ENCODE measurements around the gene AOC3. TPM values are rescaled to one million over a fixed set of nuclear protein-coding genes. Genes with fewer than 3 reads are reported as not detected.

The AOC3 gene, protein sequence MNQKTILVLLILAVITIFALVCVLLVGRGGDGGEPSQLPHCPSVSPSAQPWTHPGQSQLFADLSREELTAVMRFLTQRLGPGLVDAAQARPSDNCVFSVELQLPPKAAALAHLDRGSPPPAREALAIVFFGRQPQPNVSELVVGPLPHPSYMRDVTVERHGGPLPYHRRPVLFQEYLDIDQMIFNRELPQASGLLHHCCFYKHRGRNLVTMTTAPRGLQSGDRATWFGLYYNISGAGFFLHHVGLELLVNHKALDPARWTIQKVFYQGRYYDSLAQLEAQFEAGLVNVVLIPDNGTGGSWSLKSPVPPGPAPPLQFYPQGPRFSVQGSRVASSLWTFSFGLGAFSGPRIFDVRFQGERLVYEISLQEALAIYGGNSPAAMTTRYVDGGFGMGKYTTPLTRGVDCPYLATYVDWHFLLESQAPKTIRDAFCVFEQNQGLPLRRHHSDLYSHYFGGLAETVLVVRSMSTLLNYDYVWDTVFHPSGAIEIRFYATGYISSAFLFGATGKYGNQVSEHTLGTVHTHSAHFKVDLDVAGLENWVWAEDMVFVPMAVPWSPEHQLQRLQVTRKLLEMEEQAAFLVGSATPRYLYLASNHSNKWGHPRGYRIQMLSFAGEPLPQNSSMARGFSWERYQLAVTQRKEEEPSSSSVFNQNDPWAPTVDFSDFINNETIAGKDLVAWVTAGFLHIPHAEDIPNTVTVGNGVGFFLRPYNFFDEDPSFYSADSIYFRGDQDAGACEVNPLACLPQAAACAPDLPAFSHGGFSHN
- total RNA-seq = under 0.01 and 0.57 TPM in 2 replicates

DNA sequence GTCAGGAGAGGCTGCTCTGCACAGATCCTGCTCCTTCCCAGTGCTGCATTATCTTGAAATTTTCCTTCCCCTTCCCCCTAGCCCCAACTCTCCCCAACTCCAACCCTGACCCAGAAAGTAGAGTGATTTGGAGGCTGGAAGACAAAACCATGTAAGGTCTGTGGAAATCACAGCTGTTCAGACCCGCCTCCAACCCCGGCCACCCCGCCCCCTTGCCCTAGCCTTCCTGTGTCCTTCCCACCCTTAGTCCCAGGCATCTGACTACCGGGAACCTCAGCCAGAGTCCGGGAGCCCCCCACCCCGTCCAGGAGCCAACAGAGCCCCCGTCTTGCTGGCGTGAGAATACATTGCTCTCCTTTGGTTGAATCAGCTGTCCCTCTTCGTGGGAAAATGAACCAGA, at the start of gene AOC3:
TSS of gene AOC3 (plus strand) at position 246 of the 400 bp plus-strand sequence. CDS start at position 391, 145 bp downstream.

DNA sequence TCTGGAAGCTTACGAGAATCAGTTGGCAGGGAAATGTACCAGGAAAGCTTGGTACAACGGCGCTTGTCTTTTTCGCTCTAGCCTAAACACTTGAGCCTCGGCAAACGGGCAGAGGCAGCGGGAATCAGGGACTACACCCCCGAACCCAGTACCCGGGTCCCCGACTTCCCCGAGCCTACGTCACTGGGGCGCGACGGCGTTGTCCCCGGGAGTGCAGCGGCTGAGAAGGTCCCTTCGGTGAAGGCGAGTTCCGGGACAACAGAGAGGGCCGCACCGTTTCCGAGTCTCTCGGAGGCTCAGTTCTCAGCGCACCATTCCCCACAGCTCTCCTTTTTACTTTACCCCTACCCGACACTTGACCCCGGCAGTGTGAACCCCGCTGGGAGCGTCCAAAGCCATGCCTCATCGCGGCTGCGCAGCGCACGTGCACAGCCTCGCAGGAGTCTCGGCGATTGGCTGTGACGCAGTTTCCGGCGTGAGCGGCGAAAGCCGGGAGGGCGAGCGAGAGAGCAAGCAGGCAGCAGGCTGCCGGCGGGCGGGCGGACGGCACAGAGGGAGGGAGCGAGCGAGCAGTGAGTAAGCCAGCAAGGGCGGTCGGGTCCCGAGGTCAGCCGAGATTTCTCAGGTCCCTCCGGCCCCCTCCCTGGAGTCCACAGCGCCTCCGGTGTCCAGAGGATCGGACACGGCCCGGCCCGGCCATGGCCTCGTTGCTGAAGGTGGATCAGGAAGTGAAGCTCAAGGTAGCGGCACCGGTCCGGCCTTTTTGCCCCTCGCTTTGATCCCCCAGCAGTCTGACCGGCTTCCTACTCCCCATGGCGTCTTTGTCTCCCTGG, 17.8 kb upstream of the AOC3 start, which contains the start of gene PSME3:
TSS of gene PSME3 (plus strand) at position 464 of the 833 bp plus-strand sequence. CDS start at position 699, 235 bp downstream.

DNA sequence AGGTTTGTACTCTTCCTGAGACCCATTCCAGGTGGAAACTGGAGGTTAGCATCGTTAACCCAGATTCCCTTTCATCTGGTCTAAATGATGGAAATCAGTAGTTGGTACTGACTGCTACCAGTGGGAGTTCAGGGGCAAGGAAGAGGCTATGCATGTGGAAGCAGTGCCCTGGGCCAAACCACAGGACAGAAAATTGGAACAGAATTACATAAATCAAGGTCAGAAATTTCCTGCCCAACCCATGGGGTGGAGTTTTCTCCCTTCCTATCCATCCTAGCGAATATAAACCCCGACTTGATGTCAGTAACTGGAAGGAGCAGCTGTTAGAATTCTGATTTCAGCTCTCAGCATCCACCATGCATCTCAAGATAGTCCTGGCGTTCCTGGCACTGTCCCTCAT, 6.7 kb upstream of the AOC3 start, which contains the start of gene AOC2:
TSS of gene AOC2 (plus strand) at position 310 of the 400 bp plus-strand sequence. CDS start at position 357, 47 bp downstream.

DNA sequence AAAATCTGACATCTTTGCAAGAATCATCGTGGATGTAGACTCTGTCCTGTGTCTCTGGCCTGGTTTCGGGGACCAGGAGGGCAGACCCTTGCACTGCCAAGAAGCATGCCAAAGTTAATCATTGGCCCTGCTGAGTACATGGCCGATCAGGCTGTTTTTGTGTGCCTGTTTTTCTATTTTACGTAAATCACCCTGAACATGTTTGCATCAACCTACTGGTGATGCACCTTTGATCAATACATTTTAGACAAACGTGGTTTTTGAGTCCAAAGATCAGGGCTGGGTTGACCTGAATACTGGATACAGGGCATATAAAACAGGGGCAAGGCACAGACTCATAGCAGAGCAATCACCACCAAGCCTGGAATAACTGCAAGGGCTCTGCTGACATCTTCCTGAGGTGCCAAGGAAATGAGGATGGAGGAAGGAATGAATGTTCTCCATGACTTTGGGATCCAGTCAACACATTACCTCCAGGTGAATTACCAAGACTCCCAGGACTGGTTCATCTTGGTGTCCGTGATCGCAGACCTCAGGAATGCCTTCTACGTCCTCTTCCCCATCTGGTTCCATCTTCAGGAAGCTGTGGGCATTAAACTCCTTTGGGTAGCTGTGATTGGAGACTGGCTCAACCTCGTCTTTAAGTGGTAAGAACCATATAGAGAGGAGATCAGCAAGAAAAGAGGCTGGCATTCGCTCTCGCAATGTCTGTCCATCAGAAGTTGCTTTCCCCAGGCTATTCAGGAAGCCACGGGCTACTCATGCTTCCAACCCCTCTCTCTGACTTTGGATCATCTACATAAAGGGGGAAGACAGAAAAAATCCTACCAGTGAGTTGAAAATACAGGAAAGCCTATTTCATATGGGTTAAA, 49.7 kb downstream of the AOC3 start, which contains the start of gene G6PC1:
TSS of gene G6PC1 (plus strand) at position 340 of the 872 bp plus-strand sequence. CDS start at position 418, 78 bp downstream.

Other genes with a start within 250 kb of the AOC3 start
- 77.7 and 78.3 TPM in 2 replicates for gene RETREG3, start 241.8 kb upstream of the AOC3 start, total RNA-seq
- 11.3 and 27.1 TPM in 2 replicates for gene TUBG1, start 241.5 kb upstream of the AOC3 start, total RNA-seq
- 3.4 and 5.3 TPM in 2 replicates for gene TUBG2, start 191.9 kb upstream of the AOC3 start, total RNA-seq
- 16.4 and 31.0 TPM in 2 replicates for gene PLEKHH3, start 174.2 kb upstream of the AOC3 start, total RNA-seq
- under 0.01 and 0.21 TPM in 2 replicates for gene CCR10, start 169.4 kb upstream of the AOC3 start, total RNA-seq
- gene CNTNAP1, start 168.7 kb upstream of the AOC3 start, total RNA-seq = under 0.01 and 0.71 TPM in 2 replicates
- gene EZH1, start 106.2 kb upstream of the AOC3 start, total RNA-seq = 13.0 and 17.4 TPM in 2 replicates
- gene RAMP2, start 90.0 kb upstream of the AOC3 start, total RNA-seq = not detected in 2 replicates
- 52.1 and 66.3 TPM in 2 replicates for gene VPS25, start 77.8 kb upstream of the AOC3 start, total RNA-seq
- under 0.01 and 0.57 TPM in 2 replicates for gene WNK4, start 70.6 kb upstream of the AOC3 start, total RNA-seq
- 32.1 and 41.7 TPM in 2 replicates for gene COA3, start 52.5 kb upstream of the AOC3 start, total RNA-seq
- gene CNTD1, start 52.3 kb upstream of the AOC3 start, total RNA-seq = not detected in 2 replicates
- gene BECN1, start 26.9 kb upstream of the AOC3 start, total RNA-seq = 118 and 125 TPM in 2 replicates
- 86.5 and 115 TPM in 2 replicates for gene PSME3, start 17.8 kb upstream of the AOC3 start, total RNA-seq
- 0.68 and 2.7 TPM in 2 replicates for gene AOC2, start 6.6 kb upstream of the AOC3 start, total RNA-seq
- gene G6PC1, start 49.6 kb downstream of the AOC3 start, total RNA-seq = not detected in 2 replicates
- gene AARSD1, start 113.3 kb downstream of the AOC3 start, total RNA-seq = 17.4 and 19.9 TPM in 2 replicates
- under 0.01 TPM in 1 of 2 replicates, not detected in the other for gene PTGES3L, start 128.9 kb downstream of the AOC3 start, total RNA-seq
- 11.6 and 15.3 TPM in 2 replicates for gene RUNDC1, start 129.4 kb downstream of the AOC3 start, total RNA-seq
- 811 and 1,441 TPM in 2 replicates for gene RPL27, start 147.2 kb downstream of the AOC3 start, total RNA-seq
- 1.4 and 3.4 TPM in 2 replicates for gene IFI35, start 155.6 kb downstream of the AOC3 start, total RNA-seq
- 82.0 and 132 TPM in 2 replicates for gene VAT1, start 171.2 kb downstream of the AOC3 start, total RNA-seq
- gene RND2, start 174.0 kb downstream of the AOC3 start, total RNA-seq = under 0.01 and 0.07 TPM in 2 replicates